Measurements from ENCODE around the gene PTGFRN. TPM values are rescaled to one million over a fixed set of nuclear protein-coding genes. Genes with fewer than 3 reads are reported as not detected.

The PTGFRN gene
- total and polyA plus RNA-seq, 2 experiments from 2014 or later: 17.4 to 32.7 TPM

DNA sequence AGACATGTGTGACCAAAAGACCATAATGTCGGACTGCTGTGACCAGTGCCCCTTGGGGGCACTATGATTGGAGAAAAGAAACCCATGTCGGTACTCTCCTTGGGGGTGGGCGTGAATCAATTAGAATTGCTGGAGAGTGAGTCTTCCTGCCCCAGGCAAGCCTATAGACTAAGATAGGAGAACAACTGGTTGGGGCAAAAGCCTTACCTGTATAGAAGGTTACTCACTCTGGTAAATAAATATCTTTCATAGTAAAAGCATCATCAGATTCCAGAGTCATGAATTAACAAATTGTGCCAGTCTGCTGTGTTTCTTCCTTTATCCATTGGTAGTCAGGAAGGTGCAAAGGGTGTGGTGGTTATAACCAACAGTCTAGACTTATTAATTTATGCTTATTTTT lies 2.9 kb upstream of the PTGFRN start:
- peaks cover 33% of the 10 kb centered on the region for H3K4me1 ChIP-seq (ENCODE audit: insufficient read depth)
- Mint-ChIP-seq H3K27me3 (ENCODE audit: insufficient read depth, low read depth, poor library complexity) (peaks cover 9% of the 10 kb centered on the region), H3K4me1 (peaks cover 29% of the 10 kb centered on the region), H3K4me3 (no peak overlapping the region), H3K9me3 (no peaks in the 10 kb centered on the region), H3K27ac (no peak overlapping the region), H3K36me3 (ENCODE audit: low read depth) (no peaks in the 10 kb centered on the region; the same call in 2 of the 3 replicates)
- H3F3A ChIP-seq (replicated peaks; ENCODE audit: low read depth): no peaks in the 10 kb centered on the region
- H3K27ac ChIP-seq (ENCODE audit: low read depth): no peak overlapping the region
- no peak overlapping the region for H2AFZ ChIP-seq
- DNase-seq (ENCODE audit: low spot score): no peak
- ATAC-seq: no peak
- H3K36me3 ChIP-seq (ENCODE audit: insufficient read depth): no peaks in the 10 kb centered on the region
- TF ChIP-seq EZH2phosphoT487 (IDR thresholded peaks at IDR 0.05; ENCODE audit: unreplicated experiment) (no peak), ZNF331 (CRISPR knock-in tag; IDR thresholded peaks at IDR 0.05; ENCODE audit: low read depth) (no peak), CREB1 (CRISPR knock-in tag; IDR thresholded peaks at IDR 0.05; ENCODE audit: low read depth) (no peak), ZNF114 (CRISPR knock-in tag; IDR thresholded peaks at IDR 0.05) (no peak), JUNB (IDR thresholded peaks at IDR 0.05; ENCODE audit: unreplicated experiment) (no peak), STAT1 (IDR thresholded peaks at IDR 0.05; ENCODE audit: unreplicated experiment) (no peak), NANOG (IDR thresholded peaks at IDR 0.05; ENCODE audit: borderline replicate concordance) (no peak), POLR2AphosphoS5 (IDR thresholded peaks at IDR 0.05; ENCODE audit: low read depth) (no peak), EZH2 (IDR thresholded peaks at IDR 0.05; ENCODE audit: low read depth, unreplicated experiment) (no peak)
- TF ChIP-seq, protein P1, sequence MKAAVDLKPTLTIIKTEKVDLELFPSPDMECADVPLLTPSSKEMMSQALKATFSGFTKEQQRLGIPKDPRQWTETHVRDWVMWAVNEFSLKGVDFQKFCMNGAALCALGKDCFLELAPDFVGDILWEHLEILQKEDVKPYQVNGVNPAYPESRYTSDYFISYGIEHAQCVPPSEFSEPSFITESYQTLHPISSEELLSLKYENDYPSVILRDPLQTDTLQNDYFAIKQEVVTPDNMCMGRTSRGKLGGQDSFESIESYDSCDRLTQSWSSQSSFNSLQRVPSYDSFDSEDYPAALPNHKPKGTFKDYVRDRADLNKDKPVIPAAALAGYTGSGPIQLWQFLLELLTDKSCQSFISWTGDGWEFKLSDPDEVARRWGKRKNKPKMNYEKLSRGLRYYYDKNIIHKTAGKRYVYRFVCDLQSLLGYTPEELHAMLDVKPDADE (IDR thresholded peaks at IDR 0.05): no peak
- TF ChIP-seq, protein P2, sequence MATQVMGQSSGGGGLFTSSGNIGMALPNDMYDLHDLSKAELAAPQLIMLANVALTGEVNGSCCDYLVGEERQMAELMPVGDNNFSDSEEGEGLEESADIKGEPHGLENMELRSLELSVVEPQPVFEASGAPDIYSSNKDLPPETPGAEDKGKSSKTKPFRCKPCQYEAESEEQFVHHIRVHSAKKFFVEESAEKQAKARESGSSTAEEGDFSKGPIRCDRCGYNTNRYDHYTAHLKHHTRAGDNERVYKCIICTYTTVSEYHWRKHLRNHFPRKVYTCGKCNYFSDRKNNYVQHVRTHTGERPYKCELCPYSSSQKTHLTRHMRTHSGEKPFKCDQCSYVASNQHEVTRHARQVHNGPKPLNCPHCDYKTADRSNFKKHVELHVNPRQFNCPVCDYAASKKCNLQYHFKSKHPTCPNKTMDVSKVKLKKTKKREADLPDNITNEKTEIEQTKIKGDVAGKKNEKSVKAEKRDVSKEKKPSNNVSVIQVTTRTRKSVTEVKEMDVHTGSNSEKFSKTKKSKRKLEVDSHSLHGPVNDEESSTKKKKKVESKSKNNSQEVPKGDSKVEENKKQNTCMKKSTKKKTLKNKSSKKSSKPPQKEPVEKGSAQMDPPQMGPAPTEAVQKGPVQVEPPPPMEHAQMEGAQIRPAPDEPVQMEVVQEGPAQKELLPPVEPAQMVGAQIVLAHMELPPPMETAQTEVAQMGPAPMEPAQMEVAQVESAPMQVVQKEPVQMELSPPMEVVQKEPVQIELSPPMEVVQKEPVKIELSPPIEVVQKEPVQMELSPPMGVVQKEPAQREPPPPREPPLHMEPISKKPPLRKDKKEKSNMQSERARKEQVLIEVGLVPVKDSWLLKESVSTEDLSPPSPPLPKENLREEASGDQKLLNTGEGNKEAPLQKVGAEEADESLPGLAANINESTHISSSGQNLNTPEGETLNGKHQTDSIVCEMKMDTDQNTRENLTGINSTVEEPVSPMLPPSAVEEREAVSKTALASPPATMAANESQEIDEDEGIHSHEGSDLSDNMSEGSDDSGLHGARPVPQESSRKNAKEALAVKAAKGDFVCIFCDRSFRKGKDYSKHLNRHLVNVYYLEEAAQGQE (IDR thresholded peaks at IDR 0.05; ENCODE audit: unreplicated experiment): no peak
- TF ChIP-seq, protein P3, sequence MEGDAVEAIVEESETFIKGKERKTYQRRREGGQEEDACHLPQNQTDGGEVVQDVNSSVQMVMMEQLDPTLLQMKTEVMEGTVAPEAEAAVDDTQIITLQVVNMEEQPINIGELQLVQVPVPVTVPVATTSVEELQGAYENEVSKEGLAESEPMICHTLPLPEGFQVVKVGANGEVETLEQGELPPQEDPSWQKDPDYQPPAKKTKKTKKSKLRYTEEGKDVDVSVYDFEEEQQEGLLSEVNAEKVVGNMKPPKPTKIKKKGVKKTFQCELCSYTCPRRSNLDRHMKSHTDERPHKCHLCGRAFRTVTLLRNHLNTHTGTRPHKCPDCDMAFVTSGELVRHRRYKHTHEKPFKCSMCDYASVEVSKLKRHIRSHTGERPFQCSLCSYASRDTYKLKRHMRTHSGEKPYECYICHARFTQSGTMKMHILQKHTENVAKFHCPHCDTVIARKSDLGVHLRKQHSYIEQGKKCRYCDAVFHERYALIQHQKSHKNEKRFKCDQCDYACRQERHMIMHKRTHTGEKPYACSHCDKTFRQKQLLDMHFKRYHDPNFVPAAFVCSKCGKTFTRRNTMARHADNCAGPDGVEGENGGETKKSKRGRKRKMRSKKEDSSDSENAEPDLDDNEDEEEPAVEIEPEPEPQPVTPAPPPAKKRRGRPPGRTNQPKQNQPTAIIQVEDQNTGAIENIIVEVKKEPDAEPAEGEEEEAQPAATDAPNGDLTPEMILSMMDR (conservative IDR thresholded peaks at IDR 0.05; ENCODE audit: low read depth in 2 of 2): no peak
- TF ChIP-seq, protein P4, sequence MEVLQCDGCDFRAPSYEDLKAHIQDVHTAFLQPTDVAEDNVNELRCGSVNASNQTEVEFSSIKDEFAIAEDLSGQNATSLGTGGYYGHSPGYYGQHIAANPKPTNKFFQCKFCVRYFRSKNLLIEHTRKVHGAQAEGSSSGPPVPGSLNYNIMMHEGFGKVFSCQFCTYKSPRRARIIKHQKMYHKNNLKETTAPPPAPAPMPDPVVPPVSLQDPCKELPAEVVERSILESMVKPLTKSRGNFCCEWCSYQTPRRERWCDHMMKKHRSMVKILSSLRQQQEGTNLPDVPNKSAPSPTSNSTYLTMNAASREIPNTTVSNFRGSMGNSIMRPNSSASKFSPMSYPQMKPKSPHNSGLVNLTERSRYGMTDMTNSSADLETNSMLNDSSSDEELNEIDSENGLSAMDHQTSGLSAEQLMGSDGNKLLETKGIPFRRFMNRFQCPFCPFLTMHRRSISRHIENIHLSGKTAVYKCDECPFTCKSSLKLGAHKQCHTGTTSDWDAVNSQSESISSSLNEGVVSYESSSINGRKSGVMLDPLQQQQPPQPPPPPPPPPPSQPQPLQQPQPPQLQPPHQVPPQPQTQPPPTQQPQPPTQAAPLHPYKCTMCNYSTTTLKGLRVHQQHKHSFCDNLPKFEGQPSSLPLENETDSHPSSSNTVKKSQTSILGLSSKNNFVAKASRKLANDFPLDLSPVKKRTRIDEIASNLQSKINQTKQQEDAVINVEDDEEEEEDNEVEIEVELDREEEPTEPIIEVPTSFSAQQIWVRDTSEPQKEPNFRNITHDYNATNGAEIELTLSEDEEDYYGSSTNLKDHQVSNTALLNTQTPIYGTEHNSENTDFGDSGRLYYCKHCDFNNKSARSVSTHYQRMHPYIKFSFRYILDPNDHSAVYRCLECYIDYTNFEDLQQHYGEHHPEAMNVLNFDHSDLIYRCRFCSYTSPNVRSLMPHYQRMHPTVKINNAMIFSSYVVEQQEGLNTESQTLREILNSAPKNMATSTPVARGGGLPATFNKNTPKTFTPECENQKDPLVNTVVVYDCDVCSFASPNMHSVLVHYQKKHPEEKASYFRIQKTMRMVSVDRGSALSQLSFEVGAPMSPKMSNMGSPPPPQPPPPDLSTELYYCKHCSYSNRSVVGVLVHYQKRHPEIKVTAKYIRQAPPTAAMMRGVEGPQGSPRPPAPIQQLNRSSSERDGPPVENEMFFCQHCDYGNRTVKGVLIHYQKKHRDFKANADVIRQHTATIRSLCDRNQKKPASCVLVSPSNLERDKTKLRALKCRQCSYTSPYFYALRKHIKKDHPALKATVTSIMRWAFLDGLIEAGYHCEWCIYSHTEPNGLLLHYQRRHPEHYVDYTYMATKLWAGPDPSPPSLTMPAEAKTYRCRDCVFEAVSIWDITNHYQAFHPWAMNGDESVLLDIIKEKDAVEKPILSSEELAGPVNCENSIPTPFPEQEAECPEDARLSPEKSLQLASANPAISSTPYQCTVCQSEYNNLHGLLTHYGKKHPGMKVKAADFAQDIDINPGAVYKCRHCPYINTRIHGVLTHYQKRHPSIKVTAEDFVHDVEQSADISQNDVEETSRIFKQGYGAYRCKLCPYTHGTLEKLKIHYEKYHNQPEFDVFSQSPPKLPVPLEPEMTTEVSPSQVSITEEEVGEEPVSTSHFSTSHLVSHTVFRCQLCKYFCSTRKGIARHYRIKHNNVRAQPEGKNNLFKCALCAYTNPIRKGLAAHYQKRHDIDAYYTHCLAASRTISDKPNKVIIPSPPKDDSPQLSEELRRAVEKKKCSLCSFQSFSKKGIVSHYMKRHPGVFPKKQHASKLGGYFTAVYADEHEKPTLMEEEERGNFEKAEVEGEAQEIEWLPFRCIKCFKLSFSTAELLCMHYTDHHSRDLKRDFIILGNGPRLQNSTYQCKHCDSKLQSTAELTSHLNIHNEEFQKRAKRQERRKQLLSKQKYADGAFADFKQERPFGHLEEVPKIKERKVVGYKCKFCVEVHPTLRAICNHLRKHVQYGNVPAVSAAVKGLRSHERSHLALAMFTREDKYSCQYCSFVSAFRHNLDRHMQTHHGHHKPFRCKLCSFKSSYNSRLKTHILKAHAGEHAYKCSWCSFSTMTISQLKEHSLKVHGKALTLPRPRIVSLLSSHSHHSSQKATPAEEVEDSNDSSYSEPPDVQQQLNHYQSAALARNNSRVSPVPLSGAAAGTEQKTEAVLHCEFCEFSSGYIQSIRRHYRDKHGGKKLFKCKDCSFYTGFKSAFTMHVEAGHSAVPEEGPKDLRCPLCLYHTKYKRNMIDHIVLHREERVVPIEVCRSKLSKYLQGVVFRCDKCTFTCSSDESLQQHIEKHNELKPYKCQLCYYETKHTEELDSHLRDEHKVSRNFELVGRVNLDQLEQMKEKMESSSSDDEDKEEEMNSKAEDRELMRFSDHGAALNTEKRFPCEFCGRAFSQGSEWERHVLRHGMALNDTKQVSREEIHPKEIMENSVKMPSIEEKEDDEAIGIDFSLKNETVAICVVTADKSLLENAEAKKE (CRISPR knock-in tag; IDR thresholded peaks at IDR 0.05): no peak
- peaks cover 4% of the 10 kb centered on the region; the same call in 1 of the 2 replicates for H4K20me1 ChIP-seq (replicated peaks; ENCODE audit: insufficient read depth)
- H3K4me2 ChIP-seq: no peak overlapping the region
- H3K9me2 ChIP-seq (ENCODE audit: insufficient read depth): peaks cover 4% of the 10 kb centered on the region; the same call in 1 of the 2 replicates
- peaks cover 11% of the 10 kb centered on the region for H3K79me2 ChIP-seq (replicated peaks; ENCODE audit: insufficient read depth)
- H3K4me3 ChIP-seq: no peak overlapping the region
- H3K27me3 ChIP-seq (ENCODE audit: insufficient read depth): no peaks in the 10 kb centered on the region
